HepG2 (cell line): Measurements from ENCODE around the gene ITGA2. TPM values are rescaled to one million over a fixed set of nuclear protein-coding genes. Genes with fewer than 3 reads are reported as not detected.

Experiments
- ARNT2 ChIP-seq: sonication (generic); formaldehyde crosslinking; IDR thresholded peaks from 2 replicates; pipeline ENCODE4 v1.8.0; 2022; ENCODE audit warnings: mild to moderate bottlenecking, low read depth, missing genetic modification reagents, moderate library complexity
- CHD4 ChIP-seq: fragments of 200-600 bp; sonication (generic); IDR thresholded peaks from 2 replicates; pipeline ENCODE4 v1.7.0; 2017; ENCODE audit warnings: mild to moderate bottlenecking, low read length, borderline replicate concordance
- CREB1 ChIP-seq, 2 experiments: fragments of 450-650 bp in 1 of 2; IDR thresholded peaks; 2 replicates each; pipeline ENCODE4 v1.6.1; 2016 to 2017; ENCODE audit warnings: control low read depth in 1 of 2, mild to moderate bottlenecking in 1 of 2, missing compliant biosample characterization in 1 of 2, missing genetic modification characterization in 1 of 2
- EP300 ChIP-seq, 3 experiments: sonication (generic) in 1 of 3; formaldehyde crosslinking in 1 of 3; IDR thresholded peaks; 2 replicates each; pipeline versions ENCODE4 v1.5.1 to v1.6.1; 2011 to 2020; ENCODE audit warnings: low read depth in 2 of 3, low read length in 2 of 3, borderline replicate concordance in 1 of 3, improper control_type of control experiment in 1 of 3, mild to moderate bottlenecking in 1 of 3, missing genetic modification reagents in 1 of 3, moderate library complexity in 1 of 3
- GTF2F1 ChIP-seq: fragments of 150-350 bp; IDR thresholded peaks from 2 replicates; pipeline ENCODE4 v1.6.1; 2014; ENCODE audit warnings: low read length
- GZF1 ChIP-seq: sonication (generic); formaldehyde crosslinking; IDR thresholded peaks from 2 replicates; pipeline ENCODE4 v1.5.1; 2020; ENCODE audit warnings: mild to moderate bottlenecking, missing genetic modification reagents
- HDAC2 ChIP-seq: sonication (generic); formaldehyde crosslinking; IDR thresholded peaks from 2 replicates; pipeline ENCODE4 v1.4.0; 2020; ENCODE audit warnings: missing genetic modification reagents
- HOMEZ ChIP-seq: IDR thresholded peaks from 2 replicates; pipeline ENCODE4 v1.6.1; 2016; ENCODE audit warnings: low read depth
- MAX ChIP-seq: IDR thresholded peaks from 2 replicates; pipeline ENCODE4 v1.6.1; 2012; ENCODE audit warnings: inconsistent platforms
- NBN ChIP-seq: fragments of 450-650 bp; conservative IDR thresholded peaks from 2 replicates; pipeline ENCODE4 v1.6.1; 2017
- NR1H2 ChIP-seq: sonication (generic); formaldehyde crosslinking; IDR thresholded peaks from 2 replicates; pipeline ENCODE4 v1.8.1; 2022; ENCODE audit warnings: low read depth, missing genetic modification reagents, borderline replicate concordance
- RARA ChIP-seq: IDR thresholded peaks from 2 replicates; pipeline ENCODE4 v1.6.1; 2016; ENCODE audit warnings: missing genetic modification reagents, missing compliant biosample characterization
- RERE ChIP-seq: IDR thresholded peaks from 2 replicates; pipeline ENCODE4 v1.6.1; 2016; ENCODE audit warnings: low read depth, missing genetic modification reagents, missing compliant biosample characterization
- SOX5 ChIP-seq: IDR thresholded peaks from 2 replicates; pipeline ENCODE4 v1.6.1; 2016; ENCODE audit warnings: borderline replicate concordance
- ZFP82 ChIP-seq: sonication (generic); formaldehyde crosslinking; IDR thresholded peaks from 2 replicates; pipeline ENCODE4 v1.5.1; 2020; ENCODE audit warnings: mild to moderate bottlenecking, missing genetic modification reagents, borderline replicate concordance
- ZIK1 ChIP-seq: sonication (generic); formaldehyde crosslinking; IDR thresholded peaks from 2 replicates; pipeline ENCODE4 v1.5.0; 2020; ENCODE audit warnings: mild to moderate bottlenecking, low read depth, missing genetic modification reagents, borderline replicate concordance
- ZMAT5 ChIP-seq: sonication (generic); formaldehyde crosslinking; IDR thresholded peaks from 2 replicates; pipeline ENCODE4 v1.5.0; 2020; ENCODE audit warnings: mild to moderate bottlenecking, low read depth, missing genetic modification reagents, borderline replicate concordance
- ZNF263 ChIP-seq: sonication (generic); formaldehyde crosslinking; IDR thresholded peaks from 2 replicates; pipeline ENCODE4 v1.4.0; 2020; ENCODE audit warnings: missing genetic modification reagents
- ZNF329 ChIP-seq: sonication (generic); formaldehyde crosslinking; IDR thresholded peaks from 2 replicates; pipeline ENCODE4 v1.9.0; 2021; ENCODE audit warnings: low read depth, mild to moderate bottlenecking, missing genetic modification reagents
- ZNF709 ChIP-seq: sonication (generic); formaldehyde crosslinking; IDR thresholded peaks from 2 replicates; pipeline ENCODE4 v1.5.0; 2020; ENCODE audit warnings: mild to moderate bottlenecking, missing genetic modification reagents
- ZNF781 ChIP-seq: sonication (generic); formaldehyde crosslinking; IDR thresholded peaks from 2 replicates; pipeline ENCODE4 v1.5.1; 2020; ENCODE audit warnings: borderline replicate concordance, mild to moderate bottlenecking, missing genetic modification reagents; ENCODE audit errors: not compliant biosample characterization
- ZNF850 ChIP-seq: sonication (generic); formaldehyde crosslinking; conservative IDR thresholded peaks from 2 replicates; pipeline ENCODE4 v1.9.0; 2021; ENCODE audit warnings: mild to moderate bottlenecking, missing genetic modification reagents
- ZSCAN9 ChIP-seq: IDR thresholded peaks from 2 replicates; pipeline ENCODE4 v1.6.1; 2016; ENCODE audit warnings: borderline replicate concordance
- polyA plus RNA-seq, 8 experiments: library from polyadenylated mRNA; depleted of rRNA in 3 of 8; stranded (reverse) in 7 of 8; unstranded in 1 of 8; fragments of >200 nt; fragmentation: Illumina TruSeq in 4 of 8; extraction: Trizol in 4 of 8; gene quantifications; 2 replicates each; pipeline versions ENCODE4 v1.2.1 to v1.2.3, GENCODE V29; 2011 to 2016; ENCODE audit warnings: low read depth in 4 of 8, missing spikeins in 1 of 8, mixed read lengths in 1 of 8; ENCODE audit not compliant: insufficient read depth in 1 of 8
- total RNA-seq, 5 experiments: library from RNA; depleted of rRNA; stranded (reverse); fragments of >200 nt; fragmentation: Illumina TruSeq; extraction: Trizol; gene quantifications; 2 replicates each; pipeline ENCODE4 v1.2.3, GENCODE V29; 2016; ENCODE audit warnings: low read depth in 1 of 5

The ITGA2 gene
- total and polyA plus RNA-seq, 2 of the 13 experiments (the other 11 are each of a cell fraction or from before 2014, with no cell fraction given), result 15.8 to 58.3 TPM

- no peak for TF ChIP-seq CREB1 (IDR thresholded peaks at IDR 0.05)
- 0 out of 2 replicates have a peak, but pooled peaks have one; percentile 25 for TF ChIP-seq CREB1 (CRISPR knock-in tag; IDR thresholded peaks at IDR 0.05)
- peak; percentile 34; the same call in 1 of the 2 replicates for TF ChIP-seq RARA
- no peak for TF ChIP-seq GZF1 (CRISPR knock-in tag)
- peak; percentile 26; the same call in 1 of the 2 replicates for TF ChIP-seq HDAC2
- peak; percentile 95 for TF ChIP-seq HOMEZ (CRISPR knock-in tag)
- TF ChIP-seq RERE, result no peak
- TF ChIP-seq ZSCAN9 (CRISPR knock-in tag), result no peak
- no peak for TF ChIP-seq NBN
- TF ChIP-seq SOX5 (CRISPR knock-in tag), result peak; percentile 50; the same call in 1 of the 2 replicates
- TF ChIP-seq NR1H2, result no peak
- TF ChIP-seq ZNF329 (CRISPR knock-in tag), result no peak
- TF ChIP-seq ARNT2 (CRISPR knock-in tag), result no peak
- no peak for TF ChIP-seq ZIK1 (CRISPR knock-in tag)
- no peak for TF ChIP-seq GTF2F1
- no peak for TF ChIP-seq ZFP82 (CRISPR knock-in tag)
- TF ChIP-seq MAX, result no peak
- no peak for TF ChIP-seq ZNF850
- no peak for TF ChIP-seq ZMAT5 (CRISPR knock-in tag)
- no peak for TF ChIP-seq ZNF263 (CRISPR knock-in tag)
- peak in 1 of 2 experiments; percentile 64; a peak in 1 of 4 replicates for TF ChIP-seq EP300 (IDR thresholded peaks at IDR 0.05; ENCODE audit: low read depth in 2 of 2, low read length in 2 of 2)
- no peak for TF ChIP-seq EP300 (CRISPR knock-in tag; IDR thresholded peaks at IDR 0.05; ENCODE audit: borderline replicate concordance)
- no peak for TF ChIP-seq CHD4
- TF ChIP-seq ZNF709 (CRISPR knock-in tag), result no peak
- TF ChIP-seq ZNF781 (CRISPR knock-in tag), result no peak
These were observed 123.8 kb downstream of the ITGA2 start (continued) for GRCh38 chr5:53112909-53113308.
